GM13977 (cell line): Measurements from ENCODE around the gene CORO2B.

Experiments used
- DNase-seq: peaks from one replicate; pipeline ENCODE4 v3.0.0; 2012; ENCODE audit warnings: low spot score
- in situ Hi-C: fragments of 300-500 bp; cut with MboI; formaldehyde crosslinking; loops from one replicate; pipeline ENCODE4 v1.12.0; 2022; ENCODE audit warnings: low sequenced_read_pairs, low pct_unique_long_range_greater_than_20kb, mixed read lengths, inconsistent platforms; ENCODE audit not compliant: unreplicated experiment
- TF ChIP-seq, protein P1 (sequence below): IDR thresholded peaks from 2 replicates; pipeline ENCODE4 v1.5.1; 2012; ENCODE audit warnings: mild to moderate bottlenecking, control low read depth; ENCODE audit not compliant: insufficient read depth; ENCODE audit errors: extremely low read depth, missing control alignments

CORO2B gene

DNA sequence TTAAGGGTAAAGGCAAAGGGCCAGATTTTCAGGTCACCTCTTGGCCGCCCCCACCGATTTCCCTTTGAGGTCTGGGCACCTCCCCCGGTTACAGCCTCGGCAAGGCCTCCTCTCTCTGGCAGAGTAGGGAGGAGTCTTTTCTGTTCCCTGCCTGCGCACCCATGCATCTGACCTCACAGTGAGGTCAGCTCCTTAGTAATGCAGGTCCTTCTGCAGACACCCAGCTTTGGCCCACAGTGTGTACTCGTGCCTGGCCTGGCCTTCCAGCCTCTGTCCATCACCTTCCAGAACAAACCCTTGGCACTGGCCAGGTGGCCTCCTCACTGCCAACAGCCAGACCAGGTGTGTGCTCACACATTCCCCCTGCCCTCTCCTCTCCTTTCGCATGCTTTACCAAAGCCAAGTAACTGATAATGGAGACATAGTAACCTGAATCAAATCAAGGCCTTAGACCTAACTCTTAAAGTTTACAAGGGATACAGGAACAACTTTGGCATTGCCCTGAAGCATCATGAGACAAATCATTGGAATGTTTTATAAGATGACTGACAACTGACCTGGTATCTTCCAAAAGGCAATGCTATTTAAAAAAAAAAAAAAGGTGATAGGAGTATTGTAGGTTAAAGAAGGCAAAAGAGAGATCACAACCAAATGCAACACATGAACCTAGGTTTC, 61.3 kb downstream of the CORO2B start:
- TF ChIP-seq, protein P1, sequence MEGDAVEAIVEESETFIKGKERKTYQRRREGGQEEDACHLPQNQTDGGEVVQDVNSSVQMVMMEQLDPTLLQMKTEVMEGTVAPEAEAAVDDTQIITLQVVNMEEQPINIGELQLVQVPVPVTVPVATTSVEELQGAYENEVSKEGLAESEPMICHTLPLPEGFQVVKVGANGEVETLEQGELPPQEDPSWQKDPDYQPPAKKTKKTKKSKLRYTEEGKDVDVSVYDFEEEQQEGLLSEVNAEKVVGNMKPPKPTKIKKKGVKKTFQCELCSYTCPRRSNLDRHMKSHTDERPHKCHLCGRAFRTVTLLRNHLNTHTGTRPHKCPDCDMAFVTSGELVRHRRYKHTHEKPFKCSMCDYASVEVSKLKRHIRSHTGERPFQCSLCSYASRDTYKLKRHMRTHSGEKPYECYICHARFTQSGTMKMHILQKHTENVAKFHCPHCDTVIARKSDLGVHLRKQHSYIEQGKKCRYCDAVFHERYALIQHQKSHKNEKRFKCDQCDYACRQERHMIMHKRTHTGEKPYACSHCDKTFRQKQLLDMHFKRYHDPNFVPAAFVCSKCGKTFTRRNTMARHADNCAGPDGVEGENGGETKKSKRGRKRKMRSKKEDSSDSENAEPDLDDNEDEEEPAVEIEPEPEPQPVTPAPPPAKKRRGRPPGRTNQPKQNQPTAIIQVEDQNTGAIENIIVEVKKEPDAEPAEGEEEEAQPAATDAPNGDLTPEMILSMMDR: no peak
- in situ Hi-C loops: no loop called here
- no peak for DNase-seq

DNA sequence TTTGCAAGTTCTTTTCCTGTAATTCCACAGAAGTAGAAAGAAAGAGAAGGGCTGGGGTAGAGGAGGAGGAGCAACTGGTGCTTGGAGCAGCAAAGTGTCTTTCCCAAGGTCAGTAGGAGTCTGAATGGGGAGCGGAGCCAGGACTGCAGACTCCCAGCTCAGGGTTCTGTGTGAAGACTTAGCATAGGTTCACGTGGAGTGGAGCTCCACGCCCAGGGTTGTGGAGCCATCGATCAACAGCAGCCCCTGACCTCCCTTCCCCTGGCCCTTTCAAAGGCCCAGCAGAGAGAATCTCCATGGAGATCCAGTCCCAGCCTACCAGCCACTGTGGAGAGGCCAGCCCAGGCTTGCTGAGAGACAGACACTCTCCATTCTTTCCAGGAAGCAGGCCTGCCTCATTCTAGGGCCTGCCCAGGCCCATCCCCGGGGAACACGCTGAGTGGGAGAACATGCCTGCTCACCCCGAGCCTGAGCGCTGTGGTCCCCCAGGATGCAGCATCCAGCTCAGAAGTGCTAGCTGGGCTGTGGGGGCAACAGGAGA, 62.1 kb downstream of the CORO2B start:
- no peak for DNase-seq
- in situ Hi-C loops: no loop called here
- TF ChIP-seq, protein P1: no peak

DNA sequence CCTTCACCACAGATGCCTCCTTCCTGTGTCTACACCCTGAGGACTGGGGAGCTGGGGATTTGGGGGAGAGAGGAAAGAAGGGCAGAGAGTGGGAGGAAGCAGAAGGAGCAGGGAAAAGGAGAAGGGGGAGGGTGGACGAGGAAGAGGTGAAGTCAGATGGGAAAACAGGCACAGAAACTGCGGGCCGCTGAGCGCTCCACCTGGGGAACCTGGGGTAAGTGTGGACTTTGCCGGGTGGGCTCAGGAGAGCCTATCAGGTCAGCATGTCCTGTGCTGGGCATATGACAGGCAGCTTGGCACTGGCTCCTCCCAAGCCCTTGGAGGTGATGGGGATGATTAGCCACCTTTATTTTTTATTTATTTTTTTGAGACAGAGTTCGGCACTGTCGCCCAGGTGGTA, 62.6 kb downstream of the CORO2B start:
- TF ChIP-seq, protein P1: no peak
- in situ Hi-C loops: no loop called here
- DNase-seq: no peak

DNA sequence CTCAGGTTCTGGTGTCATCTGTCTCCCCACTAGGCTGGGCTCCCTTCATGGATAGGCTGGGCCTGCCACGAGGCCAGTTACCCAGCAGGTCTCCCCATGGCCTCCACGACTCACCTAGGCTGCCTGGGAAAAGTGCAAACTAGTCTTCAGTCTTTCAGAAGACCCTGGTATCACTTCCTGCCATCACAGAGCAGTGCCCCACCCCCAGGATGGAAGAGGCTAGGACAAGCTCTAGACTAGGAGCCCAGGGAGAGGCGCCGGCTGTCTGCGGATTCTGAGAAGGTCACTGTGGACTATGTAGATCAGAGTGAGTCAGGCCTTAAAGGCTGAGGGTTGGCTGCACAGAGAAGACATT, 63.7 kb downstream of the CORO2B start:
- DNase-seq: no peak
- in situ Hi-C loops: no loop called here
- TF ChIP-seq, protein P1: no peak

DNA sequence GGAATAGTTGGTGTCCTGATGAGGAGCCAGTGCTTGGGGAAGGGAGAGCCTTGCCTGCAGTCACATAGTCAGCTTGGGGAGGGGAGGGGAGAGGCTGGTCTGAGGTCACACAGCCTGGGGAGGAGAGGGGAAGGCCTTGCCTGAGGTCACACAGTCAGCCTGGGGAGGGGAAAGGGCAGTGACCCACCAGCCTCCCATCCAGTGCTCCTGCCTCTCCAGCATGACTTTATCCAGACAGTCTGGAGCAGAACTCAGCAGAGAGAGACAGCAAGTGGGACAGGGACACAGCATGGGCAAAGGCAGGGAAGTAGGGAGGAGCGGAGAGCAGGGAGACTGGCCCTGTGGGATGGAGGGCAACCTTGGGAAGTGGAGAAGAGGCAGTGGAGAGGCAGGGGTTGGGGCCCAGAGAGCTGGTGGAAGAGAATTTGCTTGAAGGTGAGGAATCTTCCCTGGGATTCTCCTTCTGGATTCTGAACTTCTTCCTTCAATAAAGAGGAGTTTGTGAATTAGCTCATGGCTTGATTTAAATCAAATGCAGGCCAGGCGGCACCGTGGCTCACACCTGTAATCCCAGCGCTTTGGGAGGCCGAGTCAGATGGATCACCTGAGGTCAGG, 64.5 kb downstream of the CORO2B start:
- TF ChIP-seq, protein P1: no peak
- in situ Hi-C loops: no loop called here
- no peak for DNase-seq

DNA sequence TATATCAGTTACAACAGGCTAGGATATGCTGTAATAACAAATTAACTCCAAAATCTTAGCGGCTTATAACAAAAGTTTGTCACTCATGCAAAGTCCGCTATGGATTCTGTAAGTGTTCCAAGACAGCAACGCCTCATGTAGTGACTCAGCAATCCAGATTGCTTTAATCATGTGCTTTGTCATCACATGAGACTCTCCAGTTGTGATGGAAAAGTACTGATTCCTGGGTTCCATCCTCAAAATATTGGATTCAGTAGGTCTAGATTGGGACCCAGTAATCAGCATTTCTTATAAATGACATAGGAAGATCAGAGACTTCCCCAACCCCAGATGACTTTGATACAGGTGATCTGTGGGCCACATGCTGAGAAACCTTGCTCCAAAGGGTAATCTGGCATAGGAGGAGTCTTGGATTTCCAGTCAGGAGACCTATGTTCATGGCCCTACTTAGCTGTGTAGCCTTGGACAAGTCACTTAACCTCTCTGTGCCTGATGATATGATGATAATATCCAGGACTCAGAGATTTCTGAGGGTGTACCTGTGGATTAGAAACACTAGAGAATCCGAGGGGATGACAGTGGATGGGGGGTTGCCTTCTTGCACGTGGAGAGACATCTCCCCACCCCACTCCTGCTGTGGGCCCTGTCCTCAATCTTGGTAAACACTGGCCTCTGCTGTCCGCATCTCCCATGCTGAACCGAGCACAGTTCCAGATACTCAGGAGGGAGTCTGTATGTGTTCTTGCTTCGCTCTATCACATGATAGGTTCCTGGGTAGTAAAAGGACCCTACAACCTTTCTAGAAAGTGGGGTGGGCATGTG, 65.5 kb downstream of the CORO2B start:
- in situ Hi-C loops: no loop called here
- TF ChIP-seq, protein P1: no peak
- DNase-seq: no peak
